Measurements from ENCODE around the gene HSPG2.

- TF ChIP-seq, protein P1, sequence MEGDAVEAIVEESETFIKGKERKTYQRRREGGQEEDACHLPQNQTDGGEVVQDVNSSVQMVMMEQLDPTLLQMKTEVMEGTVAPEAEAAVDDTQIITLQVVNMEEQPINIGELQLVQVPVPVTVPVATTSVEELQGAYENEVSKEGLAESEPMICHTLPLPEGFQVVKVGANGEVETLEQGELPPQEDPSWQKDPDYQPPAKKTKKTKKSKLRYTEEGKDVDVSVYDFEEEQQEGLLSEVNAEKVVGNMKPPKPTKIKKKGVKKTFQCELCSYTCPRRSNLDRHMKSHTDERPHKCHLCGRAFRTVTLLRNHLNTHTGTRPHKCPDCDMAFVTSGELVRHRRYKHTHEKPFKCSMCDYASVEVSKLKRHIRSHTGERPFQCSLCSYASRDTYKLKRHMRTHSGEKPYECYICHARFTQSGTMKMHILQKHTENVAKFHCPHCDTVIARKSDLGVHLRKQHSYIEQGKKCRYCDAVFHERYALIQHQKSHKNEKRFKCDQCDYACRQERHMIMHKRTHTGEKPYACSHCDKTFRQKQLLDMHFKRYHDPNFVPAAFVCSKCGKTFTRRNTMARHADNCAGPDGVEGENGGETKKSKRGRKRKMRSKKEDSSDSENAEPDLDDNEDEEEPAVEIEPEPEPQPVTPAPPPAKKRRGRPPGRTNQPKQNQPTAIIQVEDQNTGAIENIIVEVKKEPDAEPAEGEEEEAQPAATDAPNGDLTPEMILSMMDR (IDR thresholded peaks at IDR 0.05), result no peak
- TF ChIP-seq POLR2A (IDR thresholded peaks at IDR 0.05), result no peak
Observed at GRCh38 chr1:21882721-21883415, 54.2 kb downstream of the HSPG2 start.
